Testis (tissue), 2 donors: Measurements from ENCODE around the gene TRIM41.

ENCODE experiments used
- POLR2A ChIP-seq: fragments of 450-650 bp; IDR thresholded peaks from one replicate; pipeline ENCODE4 v1.6.1; 2017; ENCODE audit warnings: antibody characterized with exemption, mild to moderate bottlenecking, moderate library complexity
- TF ChIP-seq, protein P1 (sequence below), 3 experiments: fragments of 450-650 bp in 2 of 3; fragments of 200-600 bp in 1 of 3; sonication (generic) in 1 of 3; IDR thresholded peaks; one replicate each; pipeline ENCODE4 v1.5.1; 2016 to 2019; ENCODE audit warnings: antibody characterized with exemption in 3 of 3, mild to moderate bottlenecking in 2 of 3, moderate library complexity in 1 of 3

GRCh38 chr5:181235689-181236366 is 12.7 kb downstream of the TRIM41 start:
- TF ChIP-seq, protein P1, sequence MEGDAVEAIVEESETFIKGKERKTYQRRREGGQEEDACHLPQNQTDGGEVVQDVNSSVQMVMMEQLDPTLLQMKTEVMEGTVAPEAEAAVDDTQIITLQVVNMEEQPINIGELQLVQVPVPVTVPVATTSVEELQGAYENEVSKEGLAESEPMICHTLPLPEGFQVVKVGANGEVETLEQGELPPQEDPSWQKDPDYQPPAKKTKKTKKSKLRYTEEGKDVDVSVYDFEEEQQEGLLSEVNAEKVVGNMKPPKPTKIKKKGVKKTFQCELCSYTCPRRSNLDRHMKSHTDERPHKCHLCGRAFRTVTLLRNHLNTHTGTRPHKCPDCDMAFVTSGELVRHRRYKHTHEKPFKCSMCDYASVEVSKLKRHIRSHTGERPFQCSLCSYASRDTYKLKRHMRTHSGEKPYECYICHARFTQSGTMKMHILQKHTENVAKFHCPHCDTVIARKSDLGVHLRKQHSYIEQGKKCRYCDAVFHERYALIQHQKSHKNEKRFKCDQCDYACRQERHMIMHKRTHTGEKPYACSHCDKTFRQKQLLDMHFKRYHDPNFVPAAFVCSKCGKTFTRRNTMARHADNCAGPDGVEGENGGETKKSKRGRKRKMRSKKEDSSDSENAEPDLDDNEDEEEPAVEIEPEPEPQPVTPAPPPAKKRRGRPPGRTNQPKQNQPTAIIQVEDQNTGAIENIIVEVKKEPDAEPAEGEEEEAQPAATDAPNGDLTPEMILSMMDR (IDR thresholded peaks at IDR 0.05) = no peak
- no peak for TF ChIP-seq POLR2A
